SK-N-SH (cell line): ENCODE measurements around the gene KIF4A. TPM values are rescaled to one million over a fixed set of nuclear protein-coding genes. Genes with fewer than 3 reads are reported as not detected.
A peak's percentile ranks its signal among the peaks of the same experiment; 100 is the strongest.

Experiments used
- CTCF ChIA-PET: fragments of 300-600, 350-600 bp; formaldehyde crosslinking; extraction: SDS; loops from one replicate; lab custom pipeline; 2021; lab: Yijun Ruan, JAX
- POLR2A ChIA-PET: fragments of 350-600 bp; sonication (Branson Sonifier 250); formaldehyde crosslinking; extraction: SDS; loops from one replicate; lab custom pipeline; 2020; ENCODE audit warnings: antibody characterized with exemption, inconsistent platforms; lab: Yijun Ruan, JAX
- DNase-seq: peaks from one replicate; pipeline ENCODE4 v3.0.0; 2012
- H2AFZ ChIP-seq: fragments of 200-600 bp; sonication (generic); 2 replicates; pipeline ENCODE4 v1.8.1; 2016; ENCODE audit warnings: antibody characterized with exemption, mild to moderate bottlenecking, low read depth
- H3F3A ChIP-seq: fragments of 200-600 bp; sonication (generic); replicated peaks from 2 replicates; pipeline ENCODE3; 2016; ENCODE audit warnings: antibody characterized with exemption, mild to moderate bottlenecking; ENCODE audit not compliant: insufficient read depth
- H3K27ac ChIP-seq, 2 experiments: fragments of 200-500 bp in 1 of 2; fragments of 200-600 bp in 1 of 2; sonication (Bioruptor generic) in 1 of 2; sonication (generic), shearing (Covaris generic) in 1 of 2; 2 replicates each; pipeline versions ENCODE4 v1.5.1 to v1.6.1; 2014 to 2016; ENCODE audit warnings: low read depth in 2 of 2, inconsistent platforms in 1 of 2, low read length in 1 of 2, mild to moderate bottlenecking in 1 of 2, mixed read lengths in 1 of 2
- H3K27me3 ChIP-seq: fragments of 200-600 bp; sonication (generic), shearing (Covaris generic); 2 replicates; pipeline ENCODE4 v1.6.1; 2016; ENCODE audit warnings: mixed run types; ENCODE audit not compliant: insufficient read depth
- H3K36me3 ChIP-seq, 2 experiments: fragments of 200-500 bp in 1 of 2; fragments of 200-600 bp in 1 of 2; sonication (Bioruptor generic) in 1 of 2; sonication (generic) in 1 of 2; replicated peaks in 1 of 2; 2 replicates each; pipeline versions ENCODE3 to v1.5.1; 2014 to 2016; ENCODE audit warnings: low read length in 1 of 2, mild to moderate bottlenecking in 1 of 2; ENCODE audit not compliant: insufficient read depth in 2 of 2, control insufficient read depth in 1 of 2
- H3K4me1 ChIP-seq, 2 experiments: fragments of 200-500 bp in 1 of 2; fragments of 200-600 bp in 1 of 2; sonication (Bioruptor generic) in 1 of 2; sonication (generic), shearing (Covaris generic) in 1 of 2; 2 replicates each; pipeline versions ENCODE4 v1.5.1 to v1.6.1; 2014 to 2016; ENCODE audit warnings: low read depth in 1 of 2, low read length in 1 of 2, mixed run types in 1 of 2; ENCODE audit not compliant: insufficient read depth in 2 of 2, control insufficient read depth in 1 of 2
- H3K4me2 ChIP-seq: fragments of 200-600 bp; sonication (generic), shearing (Covaris generic); 2 replicates; pipeline ENCODE4 v1.6.1; 2017; ENCODE audit warnings: mixed run types
- H3K4me3 ChIP-seq, 2 experiments: fragments of 200-500 bp in 1 of 2; fragments of 200-600 bp in 1 of 2; sonication (Bioruptor generic) in 1 of 2; sonication (generic), shearing (Covaris generic) in 1 of 2; 2 replicates each; pipeline versions ENCODE4 v1.5.1 to v1.8.1; 2014 to 2016; ENCODE audit warnings: low read depth in 2 of 2, inconsistent platforms in 1 of 2, low read length in 1 of 2, mild to moderate bottlenecking in 1 of 2, mixed read lengths in 1 of 2, moderate library complexity in 1 of 2
- H3K79me2 ChIP-seq: fragments of 200-600 bp; sonication (generic); 2 replicates; pipeline ENCODE4 v1.8.1; 2017; ENCODE audit warnings: mild to moderate bottlenecking; ENCODE audit not compliant: insufficient read depth
- H3K9ac ChIP-seq: fragments of 200-600 bp; sonication (generic); 2 replicates; pipeline ENCODE4 v1.6.1; 2017; ENCODE audit warnings: mixed run types
- H3K9me2 ChIP-seq: fragments of 200-600 bp; sonication (generic); 2 replicates; pipeline ENCODE4 v1.6.1; 2017; ENCODE audit warnings: mixed run types
- H3K9me3 ChIP-seq: fragments of 200-600 bp; sonication (generic); 2 replicates; pipeline ENCODE4 v1.6.1; 2017; ENCODE audit warnings: mixed run types, mild to moderate bottlenecking, moderate library complexity
- H4K20me1 ChIP-seq: fragments of 200-600 bp; sonication (generic); 2 replicates; pipeline ENCODE4 v1.6.1; 2017; ENCODE audit warnings: mild to moderate bottlenecking, mixed run types; ENCODE audit not compliant: insufficient read depth
- GATA2 ChIP-seq: sonication (generic); formaldehyde crosslinking; IDR thresholded peaks from 2 replicates; pipeline ENCODE4 v1.5.0; 2020; ENCODE audit warnings: mild to moderate bottlenecking, missing genetic modification reagents
- MEF2A ChIP-seq: IDR thresholded peaks from 2 replicates; pipeline ENCODE4 v1.4.0; 2012; ENCODE audit warnings: low read depth, borderline replicate concordance
- MXI1 ChIP-seq: IDR thresholded peaks from 2 replicates; pipeline ENCODE4 v1.6.1; 2012; ENCODE audit warnings: mild to moderate bottlenecking, low read depth, low read length, improper control_type of control experiment
- NFIC ChIP-seq: IDR thresholded peaks from 2 replicates; pipeline ENCODE4 v1.4.0; 2012; ENCODE audit warnings: borderline replicate concordance
- POLR2AphosphoS5 ChIP-seq: IDR thresholded peaks from 2 replicates; pipeline ENCODE4 v1.6.1; 2012; ENCODE audit warnings: low read depth, low read length
- REST ChIP-seq: IDR thresholded peaks from 2 replicates; pipeline ENCODE4 v1.6.1; 2012; ENCODE audit warnings: mild to moderate bottlenecking, low read depth, low read length, moderate library complexity
- TAF1 ChIP-seq: IDR thresholded peaks from 2 replicates; pipeline ENCODE4 v1.6.1; 2012; ENCODE audit warnings: low read depth, mild to moderate bottlenecking, low read length, moderate library complexity, borderline replicate concordance
- USF1 ChIP-seq: IDR thresholded peaks from 2 replicates; pipeline ENCODE4 v1.4.0; 2012; ENCODE audit warnings: low read depth, borderline replicate concordance
- WGBS: methylation state at CpG from one replicate; pipeline ENCODE4 v1.1.6; 2017; ENCODE audit warnings: low lambda C conversion rate; 5-methylcytosine and 5-hydroxymethylcytosine counted together
- polyA plus RNA-seq, 3 experiments: library from polyadenylated mRNA; depleted of rRNA; stranded (reverse); fragments of >200 nt; gene quantifications; 2 replicates each; pipeline ENCODE4 v1.2.3, GENCODE V29; 2012

KIF4A gene
- polyA plus RNA-seq, 1 of the 3 experiments (the other 2 are of a cell fraction) = 11.5 TPM

GRCh38 chrX:70444946-70445656 is 155.2 kb downstream of the KIF4A start (continued):
- TF ChIP-seq GATA2 (CRISPR knock-in tag) (no peak), USF1 (no peak)

- Histone ChIP-seq H3K4me2 (no peak overlapping the region), H4K20me1 (no peaks in the 10 kb centered on the region), H3K9ac (no peak overlapping the region), H3K4me1 (no peaks in the 10 kb centered on the region; a peak in 1 of 4 replicates), H3K79me2 (no peaks in the 10 kb centered on the region), H3K9me3 (no peaks in the 10 kb centered on the region), H3F3A (no peaks in the 10 kb centered on the region), H2AFZ (no peak overlapping the region), H3K4me3 (peak overlapping the region in 1 of 2 experiments; percentile 46; a peak in 1 of 4 replicates), H3K9me2 (no peaks in the 10 kb centered on the region), H3K27ac (no peak overlapping the region), H3K27me3 (peaks cover 16% of the 10 kb centered on the region), H3K36me3 (no peaks in the 10 kb centered on the region)
- ChIA-PET CTCF (interaction anchor here (0.9 to 4.7 kb wide), 3 partner anchors 9 to 219 kb away, joined by 3 to 23 read pairs (median 16); no protein-coding TSS in a partner anchor), POLR2A (no interaction called here)
- peak; percentile 64; the same call in 1 of the 2 replicates for TF ChIP-seq MXI1
- no peak for TF ChIP-seq POLR2AphosphoS5
- WGBS = 29% methylated on average over 9 of the region's 9 CpGs
- no peak for DNase-seq
Observed at GRCh38 chrX:70445951-70446350, 156.0 kb downstream of the KIF4A start.

GRCh38 chrX:70446380-70447350 is 156.8 kb downstream of the KIF4A start:
- Histone ChIP-seq H3K9me2 (no peaks in the 10 kb centered on the region), H3K4me2 (no peak overlapping the region), H3K9ac (no peak overlapping the region), H3K27ac (no peak overlapping the region), H3K4me3 (no peak overlapping the region), H3F3A (no peaks in the 10 kb centered on the region), H3K36me3 (no peaks in the 10 kb centered on the region), H3K4me1 (no peaks in the 10 kb centered on the region; a peak in 1 of 4 replicates), H3K9me3 (no peaks in the 10 kb centered on the region), H2AFZ (no peak overlapping the region), H3K79me2 (no peaks in the 10 kb centered on the region), H3K27me3 (peaks cover 16% of the 10 kb centered on the region), H4K20me1 (no peaks in the 10 kb centered on the region)
- CTCF ChIA-PET = interaction anchor here (0.9 to 4.7 kb wide), 3 partner anchors 8 to 218 kb away, joined by 3 to 23 read pairs (median 16); no protein-coding TSS in a partner anchor
- TF ChIP-seq REST (no peak), NFIC (no peak), MEF2A (no peak), TAF1 (no peak)
- DNase-seq = no peak
- 57% methylated on average over 10 of the region's 16 CpGs for WGBS
- POLR2A ChIA-PET = no interaction called here
